Measurements from ENCODE around the gene SCIN.

- no peak for TF ChIP-seq POLR2A (IDR thresholded peaks at IDR 0.05)
- TF ChIP-seq CTCF (IDR thresholded peaks at IDR 0.05), result no peak
Observed at GRCh38 chr7:12692035-12692434, 121.5 kb downstream of the SCIN start.

All from adrenal gland (tissue), 5 donors.